ENCODE results near the gene ERO1B.

ERO1B gene

GRCh38 chr1:236207569-236207968 is 74.2 kb downstream of the ERO1B start:
- Histone ChIP-seq H3K4me3 (replicated peaks; ENCODE audit: low read depth, low read length) (no peak overlapping the region), H3K36me3 (ENCODE audit: control insufficient read depth, insufficient read depth, low read length) (peaks cover 7% of the 10 kb centered on the region), H3K27me3 (replicated peaks; ENCODE audit: control insufficient read depth, insufficient read depth, low read length) (no peaks in the 10 kb centered on the region)
- no peak for DNase-seq (ENCODE audit: extremely low read depth, insufficient read length)
- no peak for TF ChIP-seq CTCF (IDR thresholded peaks at IDR 0.05; ENCODE audit: insufficient read depth, low read length, poor library complexity, severe bottlenecking)

GRCh38 chr1:236207121-236207520 is 74.6 kb downstream of the ERO1B start:
- Histone ChIP-seq H3K36me3 (ENCODE audit: control insufficient read depth, insufficient read depth, low read length) (peaks cover 6% of the 10 kb centered on the region), H3K4me3 (replicated peaks; ENCODE audit: low read depth, low read length) (no peak overlapping the region), H3K27me3 (replicated peaks; ENCODE audit: control insufficient read depth, insufficient read depth, low read length) (no peaks in the 10 kb centered on the region)
- TF ChIP-seq CTCF (IDR thresholded peaks at IDR 0.05; ENCODE audit: insufficient read depth, low read length, poor library complexity, severe bottlenecking), result no peak
- DNase-seq (ENCODE audit: extremely low read depth, insufficient read length), result no peak

GRCh38 chr1:236206548-236206947 is 75.2 kb downstream of the ERO1B start:
- Histone ChIP-seq H3K36me3 (ENCODE audit: control insufficient read depth, insufficient read depth, low read length) (peaks cover 4% of the 10 kb centered on the region), H3K27me3 (replicated peaks; ENCODE audit: control insufficient read depth, insufficient read depth, low read length) (no peaks in the 10 kb centered on the region), H3K4me3 (replicated peaks; ENCODE audit: low read depth, low read length) (no peak overlapping the region)
- no peak for DNase-seq (ENCODE audit: extremely low read depth, insufficient read length)
- no peak for TF ChIP-seq CTCF (IDR thresholded peaks at IDR 0.05; ENCODE audit: insufficient read depth, low read length, poor library complexity, severe bottlenecking)

- H3K36me3 ChIP-seq (ENCODE audit: control insufficient read depth, insufficient read depth, low read length), result peaks cover 4% of the 10 kb centered on the region
- TF ChIP-seq CTCF (IDR thresholded peaks at IDR 0.05; ENCODE audit: insufficient read depth, low read length, poor library complexity, severe bottlenecking), result no peak
- no peak for DNase-seq (ENCODE audit: extremely low read depth, insufficient read length)
- no peak overlapping the region for H3K4me3 ChIP-seq (replicated peaks; ENCODE audit: low read depth, low read length)
- H3K27me3 ChIP-seq (replicated peaks; ENCODE audit: control insufficient read depth, insufficient read depth, low read length), result no peaks in the 10 kb centered on the region
Observed at GRCh38 chr1:236204656-236205055, 77.1 kb downstream of the ERO1B start.

- H3K36me3 ChIP-seq (ENCODE audit: control insufficient read depth, insufficient read depth, low read length), result peaks cover 4% of the 10 kb centered on the region
- DNase-seq (ENCODE audit: extremely low read depth, insufficient read length), result no peak
- TF ChIP-seq CTCF (IDR thresholded peaks at IDR 0.05; ENCODE audit: insufficient read depth, low read length, poor library complexity, severe bottlenecking), result no peak
- H3K27me3 ChIP-seq (replicated peaks; ENCODE audit: control insufficient read depth, insufficient read depth, low read length), result no peaks in the 10 kb centered on the region
- H3K4me3 ChIP-seq (replicated peaks; ENCODE audit: low read depth, low read length), result no peak overlapping the region
Observed at GRCh38 chr1:236204039-236204438, 77.7 kb downstream of the ERO1B start.

GRCh38 chr1:236201786-236202185 is 80.0 kb downstream of the ERO1B start:
- H3K36me3 ChIP-seq (ENCODE audit: control insufficient read depth, insufficient read depth, low read length), result peaks cover 2% of the 10 kb centered on the region
- TF ChIP-seq CTCF (IDR thresholded peaks at IDR 0.05; ENCODE audit: insufficient read depth, low read length, poor library complexity, severe bottlenecking), result no peak
- H3K27me3 ChIP-seq (replicated peaks; ENCODE audit: control insufficient read depth, insufficient read depth, low read length), result no peaks in the 10 kb centered on the region
- no peak overlapping the region for H3K4me3 ChIP-seq (replicated peaks; ENCODE audit: low read depth, low read length)
- no peak for DNase-seq (ENCODE audit: extremely low read depth, insufficient read length)
